Measurements from ENCODE around the gene KCTD20.

Gene KCTD20

DNA sequence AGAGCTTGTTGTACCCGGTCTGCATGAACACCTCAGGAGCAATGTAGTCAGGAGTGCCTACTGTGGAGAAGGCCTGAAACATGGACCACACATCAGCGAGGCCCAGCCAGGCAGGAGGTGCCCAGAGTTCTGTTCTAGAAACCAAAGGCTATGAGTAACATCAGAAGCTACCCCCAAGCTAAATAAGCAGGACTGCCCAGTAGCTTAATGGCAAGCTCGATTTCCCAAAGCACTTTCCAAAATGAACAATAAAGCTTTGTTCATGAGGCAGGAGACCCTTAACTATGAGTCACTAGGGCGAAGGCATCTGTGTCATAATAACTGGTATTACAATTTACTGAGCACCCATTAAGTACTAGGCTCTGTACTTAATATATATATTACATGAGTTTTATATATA, 57.1 kb downstream of the KCTD20 start:
- DNase-seq = no peak

DNA sequence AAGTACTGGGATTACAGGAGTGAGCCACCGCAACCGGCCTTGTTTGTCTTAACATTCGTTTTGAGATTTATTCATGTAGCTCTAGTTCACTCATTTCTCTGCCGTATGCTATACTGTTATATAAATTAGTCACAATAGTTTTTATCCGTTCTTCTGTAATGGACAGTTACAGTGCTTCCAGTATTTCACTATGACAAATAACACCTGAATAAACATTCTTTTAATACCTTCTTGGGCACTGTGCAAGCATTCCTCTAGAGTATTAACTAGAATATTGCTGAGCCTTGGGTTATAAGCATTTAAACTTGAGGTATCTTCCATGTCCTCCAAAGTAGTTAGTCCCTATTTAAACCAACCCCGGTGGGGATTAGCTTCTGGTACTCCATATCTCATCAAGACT, 58.9 kb downstream of the KCTD20 start:
- no peak for DNase-seq

GRCh38 chr6:36504181-36504580, 61.4 kb downstream of the KCTD20 start:
- DNase-seq = no peak

GRCh38 chr6:36504982-36505381, 62.2 kb downstream of the KCTD20 start:
- DNase-seq = no peak

DNA sequence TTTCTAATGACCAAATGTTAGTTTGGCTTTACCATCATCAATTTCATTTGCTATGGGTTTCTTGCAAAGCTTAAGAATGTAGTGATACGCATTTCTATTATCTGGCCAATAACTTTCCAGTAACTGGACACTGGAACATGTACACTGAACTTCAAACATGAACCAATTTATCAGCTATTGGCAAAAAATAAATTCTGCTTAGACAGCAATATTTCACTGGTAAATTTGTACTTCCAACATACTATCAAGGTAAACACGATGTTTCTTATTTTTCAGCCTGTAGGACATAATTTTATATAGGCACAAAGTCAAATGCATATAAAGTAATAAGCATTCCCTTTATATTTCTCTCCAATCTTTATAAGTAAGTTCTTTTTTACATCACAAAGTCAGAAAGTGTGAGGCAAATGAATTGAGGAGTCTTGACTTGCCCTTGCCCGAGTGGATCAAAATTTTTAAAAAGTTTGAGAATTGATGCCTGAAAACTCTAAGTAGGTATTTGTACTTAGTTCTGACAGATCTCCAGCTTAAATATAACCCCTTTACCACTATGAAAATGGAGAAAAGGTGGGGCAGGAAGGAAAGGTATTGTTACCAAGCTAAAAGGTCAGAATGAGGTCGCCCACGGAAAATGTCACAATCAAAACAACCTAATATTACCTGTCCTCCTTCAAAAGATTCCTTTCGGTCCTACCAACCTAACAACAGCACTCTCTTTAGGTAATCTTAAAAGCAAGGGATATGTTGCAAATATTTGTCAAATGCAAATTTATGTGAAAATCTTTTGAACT, 63.1 kb downstream of the KCTD20 start:
- DNase-seq = no peak

GRCh38 chr6:36506611-36507010, 63.8 kb downstream of the KCTD20 start:
- DNase-seq = no peak

- DNase-seq = no peak
Measured at GRCh38 chr6:36508532-36508931, 65.7 kb downstream of the KCTD20 start.

DNA sequence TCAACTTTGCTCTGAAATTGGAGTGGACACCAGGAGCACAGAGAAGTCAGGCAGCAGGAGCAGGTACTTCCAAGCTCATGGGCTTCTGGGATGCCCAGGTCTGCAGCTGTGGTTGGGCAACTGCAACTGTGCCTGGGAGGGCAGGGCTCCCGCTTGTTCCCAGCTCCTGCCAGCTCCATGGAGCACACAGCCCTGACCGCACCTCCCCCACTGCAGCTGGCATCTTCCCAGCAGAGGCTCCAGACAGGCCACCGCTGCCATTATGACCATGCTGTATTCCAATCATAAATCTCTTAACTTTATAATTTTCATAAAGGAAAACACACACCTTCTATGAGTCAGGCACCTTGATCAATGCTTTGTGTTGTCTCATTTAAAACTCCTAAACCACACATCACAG, 67.6 kb downstream of the KCTD20 start:
- no peak for DNase-seq

GRCh38 chr6:36514554-36515456, 72.0 kb downstream of the KCTD20 start:
- DNase-seq = no peak

- DNase-seq = no peak
Measured at GRCh38 chr6:36515844-36516243, 73.0 kb downstream of the KCTD20 start.

DNA sequence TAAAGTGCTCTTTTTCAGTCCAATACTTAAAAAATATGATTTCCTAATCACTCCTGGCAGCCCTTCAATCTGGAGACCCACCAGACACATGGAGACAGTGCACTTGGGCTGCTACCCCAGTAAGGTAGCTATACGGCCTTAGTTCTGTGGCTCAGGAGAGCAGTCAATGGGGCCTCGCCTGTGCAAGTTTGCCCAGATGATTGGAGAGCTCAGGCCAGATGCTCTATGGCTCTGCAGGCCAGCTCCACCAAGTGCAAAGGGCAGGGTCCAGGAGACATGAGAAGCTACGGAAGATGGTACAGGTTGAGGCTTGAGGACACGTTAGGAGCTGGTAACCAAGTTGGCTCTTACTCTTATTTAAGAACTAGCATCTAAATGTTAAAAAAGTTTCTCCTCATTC, 73.8 kb downstream of the KCTD20 start:
- no peak for DNase-seq

GRCh38 chr6:36516988-36517387, 74.2 kb downstream of the KCTD20 start:
- DNase-seq = no peak

GRCh38 chr6:36517408-36517807, 74.6 kb downstream of the KCTD20 start:
- DNase-seq = no peak

DNA sequence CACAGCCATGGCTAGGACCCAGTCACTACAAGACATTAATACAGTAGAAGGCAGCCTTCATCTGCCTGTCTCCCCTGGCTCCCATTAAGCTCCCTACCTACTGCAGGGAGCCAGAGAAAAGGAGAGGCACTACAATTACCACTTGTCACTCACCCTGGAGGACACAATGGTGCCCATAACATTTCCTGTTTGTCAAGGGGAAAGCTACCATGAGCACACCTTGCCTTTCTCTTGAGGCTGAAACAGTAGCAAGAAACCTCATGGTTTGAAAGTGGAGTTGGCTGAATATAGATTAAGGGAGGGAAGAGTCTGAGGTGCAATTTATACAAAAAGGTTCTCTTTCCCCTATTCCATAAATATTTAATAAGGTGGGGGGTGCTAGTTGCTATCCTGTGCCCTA, 76.6 kb downstream of the KCTD20 start:
- no peak for DNase-seq

- DNase-seq = no peak
Measured at GRCh38 chr6:36523451-36523850, 80.7 kb downstream of the KCTD20 start.

DNA sequence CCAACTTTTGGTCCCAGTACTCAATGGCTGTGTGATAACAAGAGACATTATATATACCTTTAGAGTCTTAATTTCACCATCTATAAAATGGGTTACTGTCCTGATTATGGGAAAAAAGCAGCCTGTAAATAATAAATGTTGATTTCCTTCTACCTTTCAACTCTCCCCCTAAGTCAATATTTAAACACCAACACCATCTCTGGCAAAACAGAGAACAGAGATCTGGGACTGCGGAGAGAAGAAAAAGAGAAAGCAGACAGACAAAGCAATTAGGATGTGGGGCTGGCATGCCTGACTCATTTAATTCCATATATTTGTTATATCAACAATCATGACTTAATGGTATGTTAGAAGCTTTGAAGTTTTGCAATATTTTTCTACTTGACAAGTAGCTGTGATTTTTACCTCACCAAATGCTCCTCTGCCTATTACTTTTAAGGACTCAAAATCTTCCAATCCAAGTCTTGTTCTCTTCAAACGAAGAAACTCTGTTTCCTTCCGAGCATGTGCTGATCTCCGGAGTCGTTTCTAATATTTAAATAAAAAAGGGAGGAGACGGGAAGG, 81.2 kb downstream of the KCTD20 start:
- DNase-seq = no peak

DNA sequence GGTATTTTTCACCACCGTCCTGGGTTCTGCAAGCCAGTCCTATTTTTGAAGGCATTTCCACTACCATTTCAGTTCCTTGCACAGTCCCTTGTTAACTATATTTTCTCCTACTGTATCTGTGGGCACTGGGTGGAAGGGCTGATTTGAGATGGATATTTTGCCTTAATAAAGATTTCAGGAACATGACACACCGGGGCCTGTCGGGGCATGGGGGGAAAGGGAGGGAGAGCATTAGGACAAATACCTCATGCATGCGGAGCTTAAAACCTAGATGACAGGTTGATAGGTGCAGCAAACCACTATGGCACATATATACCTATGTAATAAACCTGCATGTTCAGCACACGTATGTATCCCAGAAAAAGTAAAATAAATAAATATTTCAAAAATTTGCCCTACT, 82.1 kb downstream of the KCTD20 start:
- no peak for DNase-seq

DNA sequence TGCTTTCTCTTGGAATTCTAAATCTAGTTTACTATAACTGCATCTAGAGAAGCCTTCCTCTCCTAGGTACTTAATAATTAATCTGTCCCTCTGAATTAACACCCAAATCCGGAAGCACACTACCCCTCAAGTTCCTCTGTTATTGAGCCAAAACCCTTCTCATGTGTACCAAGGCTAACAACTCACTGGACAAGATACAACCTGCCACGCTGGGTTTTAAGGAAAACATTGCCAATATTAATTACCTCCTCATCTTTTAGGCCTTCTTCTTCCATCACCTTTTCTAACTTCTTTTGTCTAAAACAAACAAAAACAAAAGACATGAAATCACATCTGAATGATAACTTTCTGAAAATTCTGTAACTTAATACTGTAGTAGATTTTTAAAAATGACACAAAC, 82.5 kb downstream of the KCTD20 start:
- no peak for DNase-seq

GRCh38 chr6:36526066-36526465, 83.3 kb downstream of the KCTD20 start:
- no peak for DNase-seq

DNA sequence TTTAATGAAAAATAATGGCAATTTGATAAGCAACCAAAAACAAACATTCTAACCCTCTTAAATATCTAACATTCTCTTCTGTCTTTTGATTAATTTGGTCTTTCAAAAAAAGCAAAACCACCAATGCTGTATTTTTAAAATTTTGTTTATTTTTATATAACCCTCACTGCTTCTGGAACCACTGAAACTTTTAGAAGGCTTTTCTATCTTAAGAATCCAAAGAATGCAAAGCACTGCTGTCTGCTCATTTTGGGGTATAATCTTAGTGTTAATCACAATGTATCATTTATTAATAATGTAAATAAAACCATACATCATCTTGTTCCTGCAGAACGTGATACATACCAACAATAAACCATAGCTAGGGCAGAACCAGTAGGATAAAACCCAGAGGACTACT, 90.5 kb downstream of the KCTD20 start:
- DNase-seq = no peak

GRCh38 chr6:36536873-36537547, 94.2 kb downstream of the KCTD20 start:
- DNase-seq = no peak

DNA sequence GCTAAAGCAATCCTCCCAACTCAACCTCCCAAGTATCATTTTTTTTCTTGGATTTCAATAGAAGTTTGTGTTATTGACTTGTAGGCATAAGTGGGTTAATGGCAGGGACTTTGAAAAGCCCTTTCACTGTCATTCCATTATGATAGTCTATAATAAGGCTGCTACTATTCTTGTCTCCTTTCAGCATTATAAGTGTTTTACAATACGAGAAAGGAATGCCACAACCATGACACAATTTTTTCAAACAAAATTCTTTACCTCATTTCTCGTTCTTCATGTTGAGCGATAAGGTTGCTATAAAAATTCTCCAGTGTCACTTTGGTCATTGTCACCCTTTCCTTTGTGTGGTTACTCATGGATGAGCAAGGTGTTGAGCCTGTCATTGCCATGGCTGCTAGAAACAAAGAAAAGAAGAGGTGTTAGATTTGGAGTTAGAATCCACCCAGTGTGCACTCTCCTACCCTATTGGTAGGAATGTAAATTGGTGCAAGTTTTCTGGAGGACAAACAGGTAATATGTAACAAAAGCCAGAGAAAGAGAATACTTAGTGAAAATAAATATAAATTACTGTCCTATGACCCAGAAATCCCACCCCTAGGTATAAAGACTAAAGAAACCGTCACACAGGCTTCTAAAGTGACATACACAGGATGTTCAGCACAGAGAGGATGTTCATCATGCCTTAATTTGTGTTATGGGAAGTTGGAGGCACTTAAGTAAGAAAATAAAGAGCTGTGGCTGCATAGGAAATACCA, 97.2 kb downstream of the KCTD20 start:
- DNase-seq = no peak

All from NCI-H524 (cell line).